Activated T-helper 1 cell treated with anti-CD3 and anti-CD28 coated beads, Interleukin-2, amount 50 U/mL, for 16 hours (primary cell): ENCODE measurements around the gene BTN2A1.
"Not testable (repeated sequence)": the region's sequence is repeated elsewhere in the genome, so short reads cannot be mapped to it uniquely, and the experiment has no call there.

Experiments
- DNase-seq, 2 donors: peaks; one replicate each; pipeline ENCODE4 v3.0.0-alpha.2; 2020; ENCODE audit warnings: low read depth in 1 of 2, low spot score in 1 of 2

The BTN2A1 gene

GRCh38 chr6:26457806-26458688 lies at the start of gene BTN2A1:
BTN2A1 (plus strand) TSS chr6:26457955; CDS start chr6:26458637, 682 bp downstream.
- DNase-seq, result peak in 1 of 2 donors; percentile 45

GRCh38 chr6:26408828-26409730 lies 48.7 kb upstream of the BTN2A1 start:
- no peak for DNase-seq

- DNase-seq, result no peak
Observed at GRCh38 chr6:26411751-26412150, 46.0 kb upstream of the BTN2A1 start.

- DNase-seq, result no peak
Observed at GRCh38 chr6:26412228-26412627, 45.5 kb upstream of the BTN2A1 start.

GRCh38 chr6:26412954-26413353 lies 44.8 kb upstream of the BTN2A1 start:
- DNase-seq, result no peak

GRCh38 chr6:26414281-26414680 lies 43.5 kb upstream of the BTN2A1 start:
- DNase-seq, result no peak

GRCh38 chr6:26415036-26415614 lies 42.6 kb upstream of the BTN2A1 start:
- no peak for DNase-seq

- DNase-seq, result no peak
Observed at GRCh38 chr6:26415791-26416190, 42.0 kb upstream of the BTN2A1 start.

- no peak for DNase-seq
Observed at GRCh38 chr6:26416288-26416687, 41.5 kb upstream of the BTN2A1 start.

- not testable (repeated sequence) for DNase-seq
Observed at GRCh38 chr6:26418077-26418476, 39.7 kb upstream of the BTN2A1 start.

GRCh38 chr6:26418795-26419194 lies 39.0 kb upstream of the BTN2A1 start:
- not testable (repeated sequence) for DNase-seq

- DNase-seq, result no peak
Observed at GRCh38 chr6:26420688-26421171, 37.0 kb upstream of the BTN2A1 start.

- DNase-seq, result peak in 1 of 2 donors; percentile 26
Observed at GRCh38 chr6:26421259-26422144, 36.3 kb upstream of the BTN2A1 start.

- DNase-seq, result no peak
Observed at GRCh38 chr6:26422329-26422728, 35.4 kb upstream of the BTN2A1 start.

- DNase-seq, result no peak
Observed at GRCh38 chr6:26426691-26427450, 30.9 kb upstream of the BTN2A1 start.

GRCh38 chr6:26427451-26427809 lies 30.3 kb upstream of the BTN2A1 start:
- no peak for DNase-seq

GRCh38 chr6:26428206-26428605 lies 29.5 kb upstream of the BTN2A1 start:
- DNase-seq, result no peak

GRCh38 chr6:26430787-26431186 lies 27.0 kb upstream of the BTN2A1 start:
- DNase-seq, result no peak

GRCh38 chr6:26431258-26432172 lies 26.2 kb upstream of the BTN2A1 start:
- DNase-seq, result no peak
